Measurements from ENCODE around the gene MICOS13.

DNA sequence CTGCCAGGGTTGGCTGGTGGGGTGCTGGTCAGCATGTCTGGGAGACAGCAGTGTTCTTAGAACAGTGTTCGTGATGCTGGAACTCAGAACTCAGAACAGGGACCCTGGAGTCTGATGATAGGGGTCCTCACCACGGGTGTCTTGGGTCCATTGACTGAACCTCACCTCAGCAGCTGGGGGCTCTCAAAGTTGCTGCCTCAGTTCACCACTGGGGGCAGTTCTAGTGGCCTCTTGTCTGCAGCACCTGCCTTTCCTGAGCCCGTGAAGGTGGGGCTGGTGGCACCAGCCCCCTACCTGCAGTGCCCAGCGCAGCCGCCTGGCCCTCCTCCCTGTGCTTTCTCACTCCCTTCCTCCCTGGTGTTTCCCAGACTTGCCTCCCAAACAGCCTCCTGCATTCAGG is 29.0 kb downstream of the MICOS13 start:
- TF ChIP-seq POLR2A (IDR thresholded peaks at IDR 0.05) = no peak
- TF ChIP-seq, protein P1, sequence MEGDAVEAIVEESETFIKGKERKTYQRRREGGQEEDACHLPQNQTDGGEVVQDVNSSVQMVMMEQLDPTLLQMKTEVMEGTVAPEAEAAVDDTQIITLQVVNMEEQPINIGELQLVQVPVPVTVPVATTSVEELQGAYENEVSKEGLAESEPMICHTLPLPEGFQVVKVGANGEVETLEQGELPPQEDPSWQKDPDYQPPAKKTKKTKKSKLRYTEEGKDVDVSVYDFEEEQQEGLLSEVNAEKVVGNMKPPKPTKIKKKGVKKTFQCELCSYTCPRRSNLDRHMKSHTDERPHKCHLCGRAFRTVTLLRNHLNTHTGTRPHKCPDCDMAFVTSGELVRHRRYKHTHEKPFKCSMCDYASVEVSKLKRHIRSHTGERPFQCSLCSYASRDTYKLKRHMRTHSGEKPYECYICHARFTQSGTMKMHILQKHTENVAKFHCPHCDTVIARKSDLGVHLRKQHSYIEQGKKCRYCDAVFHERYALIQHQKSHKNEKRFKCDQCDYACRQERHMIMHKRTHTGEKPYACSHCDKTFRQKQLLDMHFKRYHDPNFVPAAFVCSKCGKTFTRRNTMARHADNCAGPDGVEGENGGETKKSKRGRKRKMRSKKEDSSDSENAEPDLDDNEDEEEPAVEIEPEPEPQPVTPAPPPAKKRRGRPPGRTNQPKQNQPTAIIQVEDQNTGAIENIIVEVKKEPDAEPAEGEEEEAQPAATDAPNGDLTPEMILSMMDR (IDR thresholded peaks at IDR 0.05) = no peak
